Epithelial cell of prostate (primary cell): ENCODE measurements around the gene PKHD1.

Source experiments
- DNase-seq: peaks from one replicate; pipeline ENCODE4 v3.0.0-alpha.2; 2011; ENCODE audit warnings: low read depth, low spot score
- H3K27ac ChIP-seq: fragments of 450-650 bp; 2 replicates; pipeline ENCODE4 v1.5.1; 2017; ENCODE audit warnings: mild to moderate bottlenecking

Gene PKHD1

DNA sequence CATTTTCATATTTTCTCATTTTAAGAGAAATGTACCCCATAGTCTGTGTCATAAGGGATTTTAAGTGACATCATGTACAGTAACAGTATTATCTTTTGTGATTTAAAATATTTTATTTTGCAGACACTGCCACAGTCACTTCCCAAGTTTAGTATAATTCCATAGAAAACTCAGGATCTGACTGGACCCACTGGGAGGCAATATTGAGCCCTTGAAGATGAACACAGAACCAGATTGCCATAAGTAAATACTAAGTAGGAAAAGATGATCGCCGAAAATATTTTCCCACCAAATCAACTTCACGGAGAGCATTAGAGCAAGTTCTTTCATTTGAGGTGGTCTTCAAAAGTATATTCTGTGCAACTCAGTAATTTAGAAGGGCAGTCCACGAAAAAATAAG, 17.6 kb upstream of the PKHD1 start:
- no peak overlapping the region for H3K27ac ChIP-seq
- no peak for DNase-seq

DNA sequence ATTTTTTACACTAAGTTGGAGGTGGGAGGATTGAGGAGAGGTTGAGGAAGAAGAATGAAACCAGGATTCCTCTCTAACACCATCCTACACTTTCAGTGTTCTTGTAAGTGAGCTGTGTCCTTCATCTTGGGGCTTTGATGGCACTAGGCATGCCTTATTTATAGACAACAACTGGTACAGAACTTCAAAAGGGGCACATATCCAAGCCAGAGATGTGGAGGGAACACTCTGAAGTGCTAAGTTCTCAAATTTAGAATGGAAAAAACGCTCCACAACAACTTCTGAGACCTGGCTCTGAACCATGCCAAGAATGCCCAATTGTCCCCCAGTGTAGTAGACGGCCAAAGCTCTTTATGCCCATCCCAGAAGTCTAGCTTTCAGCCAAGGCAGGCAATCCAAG, 16.2 kb upstream of the PKHD1 start:
- H3K27ac ChIP-seq: no peak overlapping the region
- DNase-seq: no peak

DNA sequence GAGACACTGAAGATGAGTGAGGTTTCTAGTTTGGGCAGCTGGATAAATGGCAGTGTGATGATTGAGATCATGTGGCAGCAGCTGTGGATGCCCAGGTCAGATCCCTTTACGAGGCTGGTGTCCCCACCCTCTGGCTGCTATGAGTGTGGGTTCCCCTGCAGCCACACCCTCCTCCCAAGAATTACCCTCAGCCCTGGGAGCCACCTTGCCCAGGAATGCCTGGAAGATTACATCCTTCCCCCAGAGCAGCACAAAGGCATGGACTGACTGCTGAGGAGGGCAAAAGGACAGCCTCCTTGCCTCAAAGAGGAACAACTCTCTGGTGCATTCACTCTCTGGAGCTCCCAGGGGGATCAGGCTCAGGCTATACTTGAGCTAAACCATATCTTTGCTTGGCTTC, 15.0 kb upstream of the PKHD1 start:
- no peak for DNase-seq
- no peak overlapping the region for H3K27ac ChIP-seq

DNA sequence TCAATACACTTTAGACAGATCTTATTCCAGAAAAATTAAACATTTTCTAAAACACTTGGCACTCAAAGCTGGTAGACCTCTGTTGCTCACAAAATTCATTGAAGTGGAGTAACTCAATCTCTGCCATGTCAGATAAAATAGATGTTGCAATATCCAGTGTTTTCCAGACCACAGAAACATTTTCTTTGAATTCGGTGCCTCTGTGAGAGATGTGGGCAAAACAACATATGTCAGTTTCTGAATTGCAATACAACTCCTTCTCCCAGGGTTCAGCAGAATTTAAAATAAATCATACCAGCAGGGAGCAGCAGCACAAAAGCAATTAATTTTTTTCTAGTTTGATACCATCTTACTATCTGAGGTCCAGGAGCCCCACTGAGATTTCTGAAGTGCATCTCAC, 11.3 kb upstream of the PKHD1 start:
- no peak for DNase-seq
- no peak overlapping the region for H3K27ac ChIP-seq

DNA sequence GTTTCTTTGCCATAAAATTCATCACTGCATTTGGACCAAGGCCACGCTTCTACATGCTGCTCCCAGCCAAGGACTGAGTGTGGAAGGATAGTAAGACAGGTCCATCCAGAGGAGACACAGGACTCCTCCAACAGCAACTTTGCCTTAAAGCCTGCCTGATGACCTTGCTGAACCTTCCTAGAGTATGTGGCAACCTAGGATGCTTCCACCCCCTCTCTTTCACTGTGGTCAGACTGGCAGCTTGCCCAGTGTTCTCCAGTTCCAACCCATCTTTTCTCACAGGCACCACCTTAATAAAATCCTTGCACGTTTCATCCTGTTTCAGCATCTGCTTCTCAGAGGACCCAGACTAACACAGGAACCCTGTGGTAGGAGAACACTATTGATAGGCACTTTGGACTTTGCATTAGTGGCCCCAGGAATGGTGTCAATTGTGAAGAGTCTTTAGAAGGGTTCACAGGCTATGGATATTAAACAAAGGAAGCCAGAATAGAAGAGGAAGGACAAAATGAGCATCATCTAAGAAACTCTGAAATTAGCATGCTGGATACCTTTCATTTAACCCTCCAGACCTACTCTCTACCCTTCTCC, 2.4 kb upstream of the PKHD1 start:
- peak; percentile 5 for DNase-seq
- no peak overlapping the region for H3K27ac ChIP-seq

DNA sequence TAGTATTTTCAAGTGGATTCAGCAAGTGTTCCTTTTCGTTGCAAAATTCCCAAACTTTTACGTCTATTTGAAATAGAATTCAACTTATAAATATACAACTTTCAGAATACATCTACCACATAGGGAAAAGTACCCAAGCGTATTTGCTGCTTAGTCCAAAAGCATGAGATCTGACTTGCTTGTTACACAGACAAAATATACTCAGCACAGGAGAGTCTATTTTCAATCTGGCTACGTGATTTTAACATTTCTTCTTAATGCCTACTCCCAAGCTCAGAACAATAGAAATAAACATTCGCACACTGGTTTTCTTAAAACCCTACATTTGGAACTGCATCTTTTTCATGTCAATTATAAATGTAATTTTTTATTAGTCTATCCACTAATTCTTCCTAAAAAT, 672 bp downstream of the PKHD1 start:
- H3K27ac ChIP-seq: no peak overlapping the region
- no peak for DNase-seq

DNA sequence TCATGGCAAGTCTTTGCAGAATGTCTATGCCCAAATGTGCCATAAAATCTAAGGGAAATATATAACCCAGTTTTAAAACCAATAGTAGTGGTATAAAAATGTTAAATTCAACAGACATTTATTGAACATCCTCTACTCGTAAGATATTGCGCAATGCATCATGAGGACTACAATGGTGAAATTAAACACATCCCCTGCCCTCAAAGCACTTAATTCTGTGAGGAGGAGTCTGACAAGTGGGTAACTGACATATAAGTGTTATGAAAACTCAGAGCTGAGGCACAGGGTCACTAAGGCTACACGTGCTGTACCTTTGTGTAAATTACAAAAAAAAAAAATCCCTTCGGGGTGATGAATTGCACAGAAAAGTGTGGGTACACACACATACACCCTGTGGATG, 6.2 kb downstream of the PKHD1 start:
- DNase-seq: no peak
- H3K27ac ChIP-seq: no peak overlapping the region

DNA sequence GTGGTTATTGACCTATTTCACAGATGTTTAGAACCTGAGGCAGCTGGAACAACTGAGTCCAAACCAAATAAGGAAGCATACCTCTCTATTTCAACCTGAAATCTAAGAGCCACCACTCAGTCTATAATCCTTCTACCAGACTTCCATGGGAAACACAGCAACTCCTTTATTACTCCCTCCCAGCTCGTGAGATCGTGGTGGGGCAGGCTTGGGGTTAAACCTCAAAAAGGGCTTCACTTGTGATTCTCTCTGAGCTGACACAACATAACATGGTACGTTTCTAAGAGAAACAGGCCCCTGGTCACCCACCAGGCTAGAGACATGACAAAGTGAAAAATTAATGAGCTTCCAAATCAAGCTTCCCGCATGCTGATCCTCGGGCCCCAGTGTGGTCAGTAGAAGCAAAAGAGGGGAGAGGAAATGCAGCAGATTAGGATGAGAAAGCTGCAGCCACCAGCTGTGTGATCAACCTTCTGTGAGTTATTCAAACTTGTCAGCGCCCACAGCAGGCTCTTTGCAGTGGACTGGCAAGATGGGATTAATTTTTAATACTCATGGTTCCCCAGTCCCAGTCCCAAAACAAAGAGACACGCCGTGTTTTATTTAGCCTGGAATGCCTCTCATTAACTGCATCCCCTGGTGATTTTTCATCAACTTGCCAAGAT, 9.3 kb downstream of the PKHD1 start:
- no peak overlapping the region for H3K27ac ChIP-seq
- no peak for DNase-seq

DNA sequence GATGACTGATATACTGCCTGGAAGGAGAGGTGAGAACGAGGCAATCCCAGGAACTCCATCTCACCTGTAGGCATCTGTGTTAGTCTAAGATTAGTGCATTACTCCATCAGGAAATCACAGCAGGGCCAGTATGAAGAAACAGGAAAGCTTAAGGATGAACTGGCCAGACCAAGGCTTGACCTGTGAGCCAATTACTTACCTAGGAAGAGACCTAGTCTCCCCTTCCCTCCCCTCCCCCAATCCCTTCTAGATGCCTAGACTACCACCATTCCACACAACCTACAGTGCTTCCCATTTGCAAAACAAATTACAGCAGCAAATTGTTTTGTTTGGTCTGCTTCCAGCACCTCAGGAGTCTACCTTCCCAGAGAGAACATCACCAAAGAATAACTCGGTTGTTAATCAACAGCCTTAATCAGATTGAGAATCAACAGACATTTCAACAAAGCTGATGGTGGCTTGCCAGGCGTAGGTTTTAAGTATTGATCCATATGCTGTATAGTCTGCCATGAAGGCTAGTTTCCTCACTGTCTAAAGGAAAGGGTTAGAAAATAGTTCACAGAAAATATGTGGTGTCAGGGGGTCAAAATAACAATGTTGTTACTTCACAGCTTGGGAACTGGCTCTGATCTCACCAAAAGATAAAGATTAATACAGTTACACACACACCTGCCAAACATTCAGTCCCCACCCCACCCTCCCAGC, 10.1 kb downstream of the PKHD1 start:
- DNase-seq: no peak
- H3K27ac ChIP-seq: no peak overlapping the region

DNA sequence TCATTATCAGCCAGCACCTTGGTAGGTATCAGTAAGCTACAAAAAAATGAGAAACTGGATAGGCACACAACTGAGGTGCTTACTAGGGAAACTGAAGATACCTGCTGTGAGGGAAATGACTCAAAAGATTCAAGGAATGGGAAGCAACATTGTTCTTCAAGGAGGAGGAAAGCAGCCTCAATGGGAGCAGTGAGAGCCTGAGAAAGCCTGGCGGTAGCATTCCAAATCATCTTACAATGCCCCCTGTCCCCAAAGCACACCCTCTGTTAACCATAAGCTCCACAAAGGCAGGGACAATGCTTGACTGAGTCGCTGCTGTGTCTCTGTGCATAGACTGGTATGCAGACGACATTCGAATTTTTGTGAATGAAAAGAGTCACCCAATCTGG, 10.6 kb downstream of the PKHD1 start:
- no peak for DNase-seq
- H3K27ac ChIP-seq: no peak overlapping the region

DNA sequence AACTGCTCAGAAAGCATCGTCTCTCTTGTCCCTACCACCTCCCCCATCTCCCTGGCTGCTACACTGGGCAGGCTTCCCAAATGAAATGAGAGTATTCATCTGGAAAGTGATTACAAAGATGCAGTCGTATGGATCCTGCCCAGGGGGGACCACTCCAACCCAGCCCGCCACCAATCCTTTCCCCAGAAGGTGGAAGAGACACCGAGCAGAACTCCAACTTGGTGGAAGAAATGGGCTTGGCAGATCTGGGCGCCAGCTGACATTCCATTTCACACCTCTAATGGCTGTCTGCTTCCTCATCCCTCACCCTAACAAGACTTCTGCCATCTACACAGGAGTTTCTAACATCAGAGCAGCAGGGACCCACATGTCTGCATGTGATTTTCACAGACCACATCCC, 12.7 kb downstream of the PKHD1 start:
- no peak overlapping the region for H3K27ac ChIP-seq
- DNase-seq: no peak

DNA sequence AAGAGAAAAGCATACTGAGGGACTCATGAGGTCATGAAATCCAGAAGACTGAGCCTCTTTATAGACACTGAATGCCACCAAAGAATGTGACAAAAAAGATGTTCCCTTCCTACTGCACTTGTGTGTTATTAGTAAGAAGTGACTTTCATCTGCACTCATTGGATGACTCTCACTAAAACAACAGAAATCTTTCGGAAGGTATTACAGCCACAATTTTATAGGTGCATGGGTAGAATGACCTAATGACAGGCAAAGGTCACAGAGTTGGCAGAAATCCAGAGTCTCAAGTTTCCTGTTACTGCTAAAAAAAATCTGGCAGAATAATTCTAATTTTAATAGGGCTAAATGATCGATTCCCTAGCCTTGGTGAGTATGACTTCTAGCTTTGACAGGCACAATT, 13.3 kb downstream of the PKHD1 start:
- no peak for DNase-seq
- no peak overlapping the region for H3K27ac ChIP-seq

DNA sequence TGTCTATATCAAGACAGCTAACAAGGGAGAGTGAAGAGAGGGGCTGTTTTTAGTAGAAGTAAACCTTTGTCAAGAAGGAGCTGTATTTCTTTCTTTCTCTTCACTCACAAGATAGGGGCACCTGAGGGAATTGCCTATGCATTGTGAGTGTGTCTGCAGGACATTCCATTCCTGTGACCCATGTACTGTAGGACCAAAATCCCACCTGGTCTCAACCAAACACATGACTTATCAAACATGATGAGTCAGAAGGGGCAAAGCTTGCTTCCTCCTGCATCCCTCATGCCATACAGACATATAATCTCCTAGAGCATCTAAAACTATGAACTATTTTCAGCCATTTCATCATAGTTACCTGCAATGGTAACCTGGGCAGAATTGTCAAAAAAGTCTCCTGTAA, 21.8 kb downstream of the PKHD1 start:
- DNase-seq: peak; percentile 81
- H3K27ac ChIP-seq: peak overlapping the region; percentile 39

DNA sequence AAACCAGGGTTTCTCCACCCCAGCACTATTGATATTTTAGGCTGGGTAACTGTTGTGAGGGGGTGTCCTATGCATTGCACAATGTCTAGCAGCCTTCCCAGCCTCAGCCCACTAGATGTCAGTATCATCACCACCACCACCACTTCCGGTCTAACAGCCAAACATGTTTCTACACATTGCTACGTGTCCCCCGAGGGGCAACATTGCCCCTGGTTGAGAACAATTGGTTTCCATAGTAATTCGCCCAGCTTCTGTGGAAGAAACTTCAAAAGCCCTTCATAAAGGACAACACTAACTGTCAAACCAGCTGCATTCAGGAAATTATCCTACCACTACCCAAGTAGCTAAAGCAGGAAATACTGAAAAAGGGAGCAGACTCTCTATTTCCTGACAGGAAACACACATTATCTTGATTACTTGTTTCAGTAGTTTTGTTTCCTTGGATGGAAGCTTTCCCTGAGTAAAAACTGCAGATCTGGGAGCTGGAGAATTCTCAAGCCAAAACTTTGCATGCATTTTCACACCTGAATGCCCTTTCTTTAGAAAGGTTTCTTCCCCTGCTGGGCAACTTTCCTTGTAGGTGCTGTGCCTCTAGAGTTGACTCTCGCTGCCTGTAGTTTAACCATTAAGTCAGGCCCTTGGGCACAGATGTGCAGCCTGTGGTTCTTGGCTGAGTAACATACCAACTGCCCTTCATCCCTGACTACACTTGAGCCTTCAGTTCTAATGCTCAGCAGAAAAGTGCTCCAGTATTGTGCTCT, 23.6 kb downstream of the PKHD1 start:
- H3K27ac ChIP-seq: peak overlapping the region; percentile 42
- DNase-seq: no peak

DNA sequence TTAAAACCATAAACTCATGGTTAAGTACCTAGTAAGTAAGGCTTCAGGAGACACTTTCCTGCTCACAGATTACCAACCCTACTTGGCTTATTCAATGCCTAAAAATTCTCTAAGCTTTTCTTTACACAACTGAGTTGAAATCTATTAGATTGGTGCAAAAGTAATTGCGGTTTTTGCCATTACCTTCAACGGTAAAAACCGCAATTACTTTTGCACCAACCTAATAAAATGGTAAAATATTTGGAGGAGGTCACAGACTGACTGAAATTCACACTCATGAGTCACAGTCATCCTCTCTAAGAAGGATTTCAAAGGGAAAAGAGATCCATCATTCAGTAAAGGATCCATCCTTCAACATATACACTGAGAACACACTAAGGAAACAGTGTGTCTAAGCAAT, 25.9 kb downstream of the PKHD1 start:
- H3K27ac ChIP-seq: no peak overlapping the region
- DNase-seq: no peak

DNA sequence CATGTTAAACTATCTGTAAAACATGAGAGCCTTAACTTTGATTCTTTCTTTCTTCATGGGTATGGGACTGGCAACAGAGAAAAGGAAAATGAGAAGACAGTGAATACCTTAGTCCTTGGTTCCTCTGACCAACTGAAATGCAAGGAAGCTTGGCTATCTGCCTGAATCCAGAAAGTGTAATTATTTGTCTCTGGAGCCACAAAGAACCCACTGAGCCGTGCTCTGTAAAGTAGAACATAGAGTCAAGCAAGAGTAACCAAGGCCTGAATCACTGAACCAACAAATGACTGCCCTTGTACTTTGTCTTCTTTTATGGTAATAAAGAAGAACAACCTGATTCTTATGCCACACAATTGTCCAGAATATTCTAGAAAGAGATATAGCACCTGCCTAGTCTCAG, 27.6 kb downstream of the PKHD1 start:
- DNase-seq: no peak
- no peak overlapping the region for H3K27ac ChIP-seq

DNA sequence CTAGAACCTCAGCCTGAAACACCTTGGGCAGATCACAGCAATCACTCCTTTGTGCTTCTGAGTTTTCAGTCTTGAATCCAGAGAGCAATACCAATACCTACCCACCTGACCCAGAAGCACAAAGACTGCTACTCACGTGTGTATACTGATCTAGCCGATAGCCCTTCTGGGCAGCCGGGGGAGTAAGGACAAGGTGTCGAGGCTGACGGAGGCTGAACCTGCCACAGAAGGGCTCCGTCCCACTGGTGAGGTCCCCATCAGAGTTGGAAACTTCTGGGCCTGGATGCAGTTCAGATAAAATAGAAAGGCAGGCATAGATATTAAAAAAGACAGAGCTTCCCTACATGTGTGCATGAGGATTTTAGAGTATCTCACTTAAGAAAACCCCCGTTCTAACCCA, 32.0 kb downstream of the PKHD1 start:
- H3K27ac ChIP-seq: no peak overlapping the region
- no peak for DNase-seq

DNA sequence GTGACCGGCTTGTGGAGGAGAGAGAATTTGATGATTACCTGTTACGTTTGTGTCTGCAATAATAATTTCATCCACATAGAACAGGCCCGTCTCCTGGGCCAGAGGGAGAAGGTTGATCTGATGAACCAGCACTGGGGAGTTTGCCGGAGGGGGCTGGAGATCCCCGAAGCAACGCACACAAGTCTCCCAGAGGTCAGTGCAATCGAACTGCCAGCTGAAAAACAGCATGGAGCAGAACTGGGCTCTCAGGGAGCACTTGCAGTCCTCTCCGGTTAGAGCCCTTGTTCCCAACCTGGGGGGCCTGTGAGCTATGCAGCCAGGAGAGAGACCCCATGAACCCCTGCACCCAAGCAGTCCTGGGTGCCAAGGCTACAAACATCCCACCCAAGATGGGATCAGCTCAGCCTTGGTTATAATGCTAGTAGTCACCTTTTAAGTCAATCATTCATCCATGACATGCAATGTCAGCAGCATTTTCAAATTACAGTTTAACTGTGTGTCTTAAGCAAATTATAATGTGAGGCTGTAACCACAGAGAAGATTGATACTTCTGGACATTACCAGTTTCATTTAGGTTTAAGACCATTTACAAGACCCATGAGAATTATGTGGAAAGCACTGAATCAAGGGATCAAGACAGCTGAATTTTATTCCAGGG, 34.2 kb downstream of the PKHD1 start:
- no peak for DNase-seq

DNA sequence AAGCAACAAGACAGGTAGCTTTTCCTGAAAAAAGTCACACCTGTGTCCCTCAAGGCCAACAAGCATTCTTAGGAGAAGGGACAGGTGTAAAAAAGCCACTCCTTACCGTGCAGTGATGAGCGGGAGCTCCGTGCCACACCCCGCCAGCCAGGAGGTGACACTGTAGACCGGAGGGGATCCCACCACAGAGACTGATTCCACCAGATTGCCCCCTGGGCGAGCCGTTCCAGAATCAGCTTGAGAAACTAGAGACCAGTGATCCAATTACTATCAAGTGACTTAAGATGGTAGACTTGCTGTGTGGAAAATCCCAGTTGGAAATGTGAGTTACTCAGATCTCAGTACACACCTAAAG, 37.4 kb downstream of the PKHD1 start:
- no peak for DNase-seq
- no peak overlapping the region for H3K27ac ChIP-seq

More for the DNA sequence above, 34.2 kb downstream of the PKHD1 start:
- no peak overlapping the region for H3K27ac ChIP-seq

DNA sequence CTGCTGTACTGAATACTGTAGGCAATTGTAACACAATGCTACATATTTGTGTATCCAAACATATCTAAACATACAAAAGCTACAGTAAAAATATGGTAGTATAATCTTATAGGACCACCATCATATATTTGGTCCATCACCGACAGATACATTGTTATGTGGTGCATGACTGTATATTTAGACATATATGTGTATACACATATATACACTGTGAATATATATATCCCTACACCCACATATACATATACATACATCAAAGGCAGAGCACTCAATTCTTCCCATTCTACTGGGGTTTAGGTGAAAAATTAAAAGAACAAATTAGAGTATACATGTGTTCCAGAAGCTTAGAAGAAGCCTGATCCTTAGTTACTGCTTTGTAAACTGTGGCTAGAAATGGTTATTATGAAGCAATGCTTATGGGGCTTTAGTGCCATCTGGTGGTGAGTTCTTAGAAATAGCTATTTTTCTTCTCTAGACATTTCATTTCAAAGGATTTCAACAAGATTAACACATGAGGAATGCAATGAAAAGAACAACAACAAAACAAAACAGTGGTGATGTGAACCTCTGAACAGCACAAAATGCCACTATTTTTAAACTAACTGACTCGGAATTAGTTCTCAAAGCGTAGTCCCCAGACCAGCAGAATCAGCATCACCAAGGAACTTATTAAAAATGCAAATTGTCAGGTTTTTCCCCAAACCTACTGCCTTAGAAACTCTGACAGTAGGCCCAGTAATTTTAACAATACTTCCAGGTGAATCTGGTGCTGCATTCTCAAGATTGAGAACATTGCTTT, 38.0 kb downstream of the PKHD1 start:
- no peak overlapping the region for H3K27ac ChIP-seq
- no peak for DNase-seq
